Measurements from ENCODE around the gene SLC8A3.

SLC8A3 gene

GRCh38 chr14:70021548-70022220, 167.1 kb downstream of the SLC8A3 start:
- DNase-seq = no peak

- no peak for DNase-seq
Measured at GRCh38 chr14:70020352-70021170, 168.2 kb downstream of the SLC8A3 start.

GRCh38 chr14:70019695-70020094, 169.1 kb downstream of the SLC8A3 start:
- no peak for DNase-seq

GRCh38 chr14:70018713-70019211, 170.0 kb downstream of the SLC8A3 start:
- DNase-seq = no peak

GRCh38 chr14:70018230-70018629, 170.5 kb downstream of the SLC8A3 start:
- DNase-seq = no peak

GRCh38 chr14:70014406-70015095, 174.2 kb downstream of the SLC8A3 start:
- no peak for DNase-seq

- DNase-seq = no peak
Measured at GRCh38 chr14:70013271-70013873, 175.4 kb downstream of the SLC8A3 start.

- no peak for DNase-seq
Measured at GRCh38 chr14:70011708-70012107, 177.0 kb downstream of the SLC8A3 start.

GRCh38 chr14:70011098-70011497, 177.7 kb downstream of the SLC8A3 start:
- peak; percentile 14 for DNase-seq

- no peak for DNase-seq
Measured at GRCh38 chr14:70009961-70010360, 178.8 kb downstream of the SLC8A3 start.

GRCh38 chr14:70008284-70009262, 180.2 kb downstream of the SLC8A3 start:
- DNase-seq = no peak

- no peak for DNase-seq
Measured at GRCh38 chr14:70006699-70007098, 182.1 kb downstream of the SLC8A3 start.

GRCh38 chr14:70005281-70005805, 183.4 kb downstream of the SLC8A3 start:
- DNase-seq = no peak

GRCh38 chr14:70004791-70005190, 184.0 kb downstream of the SLC8A3 start:
- DNase-seq = no peak

- no peak for DNase-seq
Measured at GRCh38 chr14:70002589-70003346, 186.0 kb downstream of the SLC8A3 start.

GRCh38 chr14:70000601-70001000, 188.2 kb downstream of the SLC8A3 start:
- DNase-seq = no peak

GRCh38 chr14:69999261-69999674, 189.5 kb downstream of the SLC8A3 start:
- DNase-seq = no peak

GRCh38 chr14:69997849-69998248, 190.9 kb downstream of the SLC8A3 start:
- DNase-seq = no peak

GRCh38 chr14:69996216-69996615, 192.5 kb downstream of the SLC8A3 start:
- DNase-seq = no peak

All from NCI-H187 treated with DMSO at 0.1 percent for 48 hours (cell line).